Loucy (cell line): Measurements from ENCODE around the gene IDUA.

ENCODE experiments used
- CTCF ChIP-seq: fragments of 200-600 bp; sonication (generic); conservative IDR thresholded peaks from 2 replicates; pipeline ENCODE4 v1.5.1; 2014; ENCODE audit warnings: mild to moderate bottlenecking, antibody characterized with exemption, low read length
- EZH2phosphoT487 ChIP-seq: fragments of 200-600 bp; IDR thresholded peaks from 2 replicates; pipeline ENCODE4 v1.6.1; 2018; ENCODE audit warnings: antibody characterized with exemption, mild to moderate bottlenecking, moderate library complexity, borderline replicate concordance

GRCh38 chr4:1010395-1011021 lies 23.7 kb downstream of the IDUA start:
- TF ChIP-seq CTCF = no peak
- TF ChIP-seq EZH2phosphoT487 = no peak
